GM06990 (cell line): ENCODE data around the gene ITGB1.

Source experiments
- DNase-seq: peaks from one replicate; pipeline ENCODE4 v3.0.0-alpha.2; 2011; ENCODE audit not compliant: insufficient read length; ENCODE audit errors: extremely low read depth
- H3K27me3 ChIP-seq: replicated peaks from 2 replicates; pipeline ENCODE4 v1.6.0; 2011; ENCODE audit warnings: low read length; ENCODE audit not compliant: control insufficient read depth, insufficient read depth
- H3K36me3 ChIP-seq: 2 replicates; pipeline ENCODE4 v1.5.1; 2011; ENCODE audit warnings: low read length; ENCODE audit not compliant: control insufficient read depth, insufficient read depth
- H3K4me3 ChIP-seq: replicated peaks from 2 replicates; pipeline ENCODE4 v1.5.1; 2011; ENCODE audit warnings: low read depth, mild to moderate bottlenecking, control low read depth, low read length
- CTCF ChIP-seq: IDR thresholded peaks from 2 replicates; pipeline ENCODE4 v1.5.1; 2011; ENCODE audit warnings: low read length, control low read depth, mild to moderate bottlenecking, inconsistent platforms; ENCODE audit not compliant: insufficient read depth, poor library complexity, severe bottlenecking

Gene ITGB1

GRCh38 chr10:32976338-32976737 is 18.3 kb upstream of the ITGB1 start:
- Histone ChIP-seq H3K4me3 (no peak overlapping the region), H3K36me3 (no peaks in the 10 kb centered on the region), H3K27me3 (no peaks in the 10 kb centered on the region)
- no peak for TF ChIP-seq CTCF
- DNase-seq: no peak

- no peak for DNase-seq
- TF ChIP-seq CTCF: no peak
- H3K27me3 ChIP-seq: no peaks in the 10 kb centered on the region
- H3K4me3 ChIP-seq: no peak overlapping the region
- no peaks in the 10 kb centered on the region for H3K36me3 ChIP-seq
Measured at GRCh38 chr10:32972929-32973328, 14.9 kb upstream of the ITGB1 start.

GRCh38 chr10:32972460-32972859 is 14.4 kb upstream of the ITGB1 start:
- no peak for TF ChIP-seq CTCF
- no peak overlapping the region for H3K4me3 ChIP-seq
- no peaks in the 10 kb centered on the region for H3K27me3 ChIP-seq
- H3K36me3 ChIP-seq: no peaks in the 10 kb centered on the region
- no peak for DNase-seq

GRCh38 chr10:32971536-32972091 is 13.6 kb upstream of the ITGB1 start:
- Histone ChIP-seq H3K27me3 (no peaks in the 10 kb centered on the region), H3K4me3 (no peak overlapping the region), H3K36me3 (no peaks in the 10 kb centered on the region)
- no peak for TF ChIP-seq CTCF
- DNase-seq: no peak

GRCh38 chr10:32970910-32971309 is 12.9 kb upstream of the ITGB1 start:
- TF ChIP-seq CTCF: no peak
- H3K27me3 ChIP-seq: no peaks in the 10 kb centered on the region
- no peak overlapping the region for H3K4me3 ChIP-seq

GRCh38 chr10:32964270-32964669 is 6.2 kb upstream of the ITGB1 start:
- no peak for TF ChIP-seq CTCF
- no peak for DNase-seq
- H3K27me3 ChIP-seq: no peaks in the 10 kb centered on the region
- no peaks in the 10 kb centered on the region for H3K36me3 ChIP-seq
- H3K4me3 ChIP-seq: no peak overlapping the region

More at GRCh38 chr10:32970910-32971309, 12.9 kb upstream of the ITGB1 start:
- H3K36me3 ChIP-seq: no peaks in the 10 kb centered on the region
- no peak for DNase-seq
